ENCODE results near the gene AIF1.

DNA sequence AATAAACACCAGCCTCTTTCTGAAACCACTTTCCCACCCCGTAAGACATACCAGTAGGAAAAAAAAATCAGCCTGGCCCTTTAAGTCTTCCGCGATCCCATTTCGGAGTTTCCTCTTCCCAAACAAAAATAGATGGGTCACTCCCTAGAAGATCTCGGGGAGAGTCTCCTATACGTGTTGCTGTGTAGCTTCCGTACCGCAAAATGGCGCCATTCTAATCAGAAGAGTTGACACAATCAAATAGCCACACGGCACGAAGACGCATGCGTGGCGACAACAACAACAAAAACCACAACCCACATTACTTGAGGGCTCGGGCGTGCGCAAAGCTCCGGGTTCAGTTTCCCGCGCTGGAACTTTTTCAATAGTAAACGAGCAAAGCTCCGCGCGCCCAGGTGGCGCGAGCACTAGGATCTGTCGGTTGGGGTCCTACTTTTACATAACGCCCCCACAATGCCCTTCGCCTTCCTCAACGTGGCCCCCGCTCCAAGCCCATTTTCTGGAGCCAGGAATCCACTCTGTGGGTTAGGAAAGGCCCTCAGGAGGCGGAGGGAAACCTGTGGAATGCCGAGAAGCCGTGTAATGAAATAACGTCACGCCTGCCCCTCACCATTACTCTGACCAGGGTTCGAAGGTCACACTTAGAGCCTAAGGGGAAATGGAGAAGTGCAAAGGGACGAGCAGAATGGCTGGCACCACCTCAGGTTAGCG lies 49.9 kb downstream of the AIF1 start, which contains the start of gene GPANK1:
- TF ChIP-seq ZFP3 (CRISPR knock-in tag; IDR thresholded peaks at IDR 0.05) (no peak), ISL1 (CRISPR knock-in tag; IDR thresholded peaks at IDR 0.05) (no peak), RARB (CRISPR knock-in tag; IDR thresholded peaks at IDR 0.05) (no peak), TOX (CRISPR knock-in tag; IDR thresholded peaks at IDR 0.05; ENCODE audit: borderline replicate concordance) (no peak), TCF4 (CRISPR knock-in tag; IDR thresholded peaks at IDR 0.05; ENCODE audit: borderline replicate concordance) (no peak), ZNF8 (CRISPR knock-in tag; IDR thresholded peaks at IDR 0.05) (no peak), ZFP30 (CRISPR knock-in tag; IDR thresholded peaks at IDR 0.05) (no peak), PPARA (CRISPR knock-in tag; IDR thresholded peaks at IDR 0.05; ENCODE audit: borderline replicate concordance) (no peak), OSR1 (CRISPR knock-in tag; IDR thresholded peaks at IDR 0.05) (no peak), CSDC2 (CRISPR knock-in tag; IDR thresholded peaks at IDR 0.05) (no peak), ZC3H10 (CRISPR knock-in tag; IDR thresholded peaks at IDR 0.05) (no peak)
- TF ChIP-seq, protein P1, sequence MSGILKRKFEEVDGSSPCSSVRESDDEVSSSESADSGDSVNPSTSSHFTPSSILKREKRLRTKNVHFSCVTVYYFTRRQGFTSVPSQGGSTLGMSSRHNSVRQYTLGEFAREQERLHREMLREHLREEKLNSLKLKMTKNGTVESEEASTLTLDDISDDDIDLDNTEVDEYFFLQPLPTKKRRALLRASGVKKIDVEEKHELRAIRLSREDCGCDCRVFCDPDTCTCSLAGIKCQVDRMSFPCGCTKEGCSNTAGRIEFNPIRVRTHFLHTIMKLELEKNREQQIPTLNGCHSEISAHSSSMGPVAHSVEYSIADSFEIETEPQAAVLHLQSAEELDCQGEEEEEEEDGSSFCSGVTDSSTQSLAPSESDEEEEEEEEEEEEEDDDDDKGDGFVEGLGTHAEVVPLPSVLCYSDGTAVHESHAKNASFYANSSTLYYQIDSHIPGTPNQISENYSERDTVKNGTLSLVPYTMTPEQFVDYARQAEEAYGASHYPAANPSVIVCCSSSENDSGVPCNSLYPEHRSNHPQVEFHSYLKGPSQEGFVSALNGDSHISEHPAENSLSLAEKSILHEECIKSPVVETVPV (CRISPR knock-in tag; IDR thresholded peaks at IDR 0.05) = no peak
- TF ChIP-seq, protein P2, sequence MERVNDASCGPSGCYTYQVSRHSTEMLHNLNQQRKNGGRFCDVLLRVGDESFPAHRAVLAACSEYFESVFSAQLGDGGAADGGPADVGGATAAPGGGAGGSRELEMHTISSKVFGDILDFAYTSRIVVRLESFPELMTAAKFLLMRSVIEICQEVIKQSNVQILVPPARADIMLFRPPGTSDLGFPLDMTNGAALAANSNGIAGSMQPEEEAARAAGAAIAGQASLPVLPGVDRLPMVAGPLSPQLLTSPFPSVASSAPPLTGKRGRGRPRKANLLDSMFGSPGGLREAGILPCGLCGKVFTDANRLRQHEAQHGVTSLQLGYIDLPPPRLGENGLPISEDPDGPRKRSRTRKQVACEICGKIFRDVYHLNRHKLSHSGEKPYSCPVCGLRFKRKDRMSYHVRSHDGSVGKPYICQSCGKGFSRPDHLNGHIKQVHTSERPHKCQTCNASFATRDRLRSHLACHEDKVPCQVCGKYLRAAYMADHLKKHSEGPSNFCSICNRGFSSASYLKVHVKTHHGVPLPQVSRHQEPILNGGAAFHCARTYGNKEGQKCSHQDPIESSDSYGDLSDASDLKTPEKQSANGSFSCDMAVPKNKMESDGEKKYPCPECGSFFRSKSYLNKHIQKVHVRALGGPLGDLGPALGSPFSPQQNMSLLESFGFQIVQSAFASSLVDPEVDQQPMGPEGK (CRISPR knock-in tag; IDR thresholded peaks at IDR 0.05; ENCODE audit: borderline replicate concordance) = no peak

Data from SK-N-SH treated with all-trans-retinoic acid at 6 μM for 48 hours (cell line).